IMR-90 (cell line): ENCODE results near the gene SAYSD1. TPM values are rescaled to one million over a fixed set of nuclear protein-coding genes. Genes with fewer than 3 reads are reported as not detected.

Source experiments
- ATAC-seq: fragments of 200-7000 bp; cut with Tn5 transposase; 2 replicates; pipeline ENCODE4 v1.9.1; 2020; ENCODE audit warnings: low read depth, mild to moderate bottlenecking, moderate library complexity
- BruUV-seq: library from RNA; stranded (reverse); fragments of 400-500 nt; replicated peaks from 2 replicates; lab custom pipeline; 2021; lab: Mats Ljungman, UMichigan
- CTCF ChIA-PET: fragments of 300-600 bp; formaldehyde crosslinking; extraction: SDS; loops from one replicate; lab custom pipeline; 2021; ENCODE audit warnings: antibody characterized with exemption; lab: Yijun Ruan, JAX
- POLR2A ChIA-PET: fragments of 300-600 bp; sonication (Branson Sonifier 250); formaldehyde crosslinking; loops from one replicate; lab custom pipeline; 2022; ENCODE audit warnings: antibody characterized with exemption; ENCODE audit not compliant: unreplicated experiment; lab: Charles Lee
- DNase-seq: peaks from one replicate; pipeline ENCODE4 v3.0.0; 2013
- H2AFZ ChIP-seq: replicated peaks from 2 replicates; pipeline ENCODE3; 2013; ENCODE audit warnings: low read length, mild to moderate bottlenecking; ENCODE audit not compliant: poor library complexity
- H2AK5ac ChIP-seq: 2 replicates; pipeline ENCODE4 v1.6.1; 2013; ENCODE audit warnings: low read depth, low read length, inconsistent platforms
- H2AK9ac ChIP-seq: replicated peaks from 2 replicates; pipeline ENCODE3; 2013; ENCODE audit warnings: mild to moderate bottlenecking, low read depth, low read length, moderate library complexity; ENCODE audit not compliant: poor library complexity
- H2BK120ac ChIP-seq: 2 replicates; pipeline ENCODE4 v1.6.1; 2013; ENCODE audit warnings: low read depth, low read length, inconsistent platforms
- H2BK15ac ChIP-seq: 3 replicates; pipeline ENCODE4 v1.6.1; 2013; ENCODE audit warnings: low read depth, low read length, inconsistent platforms
- H2BK20ac ChIP-seq: 2 replicates; pipeline ENCODE4 v1.6.1; 2013; ENCODE audit warnings: low read depth, mild to moderate bottlenecking, inconsistent platforms, low read length, moderate library complexity
- H2BK5ac ChIP-seq: 2 replicates; pipeline ENCODE4 v1.6.1; 2013; ENCODE audit warnings: mild to moderate bottlenecking, low read depth, low read length, inconsistent platforms; ENCODE audit not compliant: poor library complexity, severe bottlenecking
- H3K14ac ChIP-seq: replicated peaks from 2 replicates; pipeline ENCODE4 v1.6.1; 2013; ENCODE audit warnings: low read depth, low read length, inconsistent platforms
- H3K18ac ChIP-seq: 2 replicates; pipeline ENCODE4 v1.6.1; 2013; ENCODE audit warnings: low read depth, low read length, control low read depth
- H3K23ac ChIP-seq: 2 replicates; pipeline ENCODE4 v1.6.1; 2013; ENCODE audit warnings: low read depth, low read length, inconsistent platforms
- H3K27ac ChIP-seq: 2 replicates; pipeline ENCODE4 v1.5.1; 2013; ENCODE audit warnings: mild to moderate bottlenecking, control low read depth, low read length; ENCODE audit not compliant: insufficient read depth
- H3K27me3 ChIP-seq: 2 replicates; pipeline ENCODE4 v1.6.1; 2013; ENCODE audit warnings: low read length; ENCODE audit not compliant: control insufficient read depth, insufficient read depth
- H3K36me3 ChIP-seq: 2 replicates; pipeline ENCODE4 v1.6.1; 2013; ENCODE audit warnings: low read length, mixed read lengths; ENCODE audit not compliant: control insufficient read depth, insufficient read depth
- H3K4ac ChIP-seq: 2 replicates; pipeline ENCODE4 v1.6.1; 2013; ENCODE audit warnings: low read depth, low read length, inconsistent platforms
- H3K4me1 ChIP-seq: 2 replicates; pipeline ENCODE4 v1.6.1; 2013; ENCODE audit warnings: low read length, mixed read lengths; ENCODE audit not compliant: control insufficient read depth, insufficient read depth
- H3K4me2 ChIP-seq: 2 replicates; pipeline ENCODE4 v1.6.1; 2013; ENCODE audit warnings: low read depth, mild to moderate bottlenecking, control low read depth, low read length, moderate library complexity
- H3K4me3 ChIP-seq: 2 replicates; pipeline ENCODE4 v1.5.1; 2013; ENCODE audit warnings: low read depth, mild to moderate bottlenecking, control low read depth, low read length, moderate library complexity; ENCODE audit not compliant: insufficient read depth
- H3K56ac ChIP-seq: 2 replicates; pipeline ENCODE4 v1.6.1; 2013; ENCODE audit warnings: low read length, inconsistent platforms; ENCODE audit not compliant: insufficient read depth; ENCODE audit errors: extremely low read depth
- H3K79me1 ChIP-seq, 2 experiments: 2 replicates each; pipeline ENCODE4 v1.6.1; 2013; ENCODE audit warnings: low read length in 2 of 2, inconsistent platforms in 1 of 2, low read depth in 1 of 2
- H3K9ac ChIP-seq: 2 replicates; pipeline ENCODE4 v1.6.1; 2013; ENCODE audit warnings: low read depth, low read length, control low read depth
- H3K9me1 ChIP-seq: 2 replicates; pipeline ENCODE4 v1.6.1; 2013; ENCODE audit warnings: low read length, inconsistent platforms; ENCODE audit not compliant: insufficient read depth
- H3K9me3 ChIP-seq: 2 replicates; pipeline ENCODE4 v1.6.1; 2013; ENCODE audit warnings: low read length; ENCODE audit not compliant: control insufficient read depth, insufficient read depth
- H4K20me1 ChIP-seq: 2 replicates; pipeline ENCODE4 v1.6.1; 2013; ENCODE audit warnings: low read length, inconsistent platforms; ENCODE audit not compliant: insufficient read depth
- H4K5ac ChIP-seq: 2 replicates; pipeline ENCODE4 v1.6.1; 2013; ENCODE audit warnings: mild to moderate bottlenecking, low read depth, low read length, control low read depth
- H4K8ac ChIP-seq, 2 experiments: 2 replicates each; pipeline ENCODE4 v1.6.1; 2013; ENCODE audit warnings: low read depth in 2 of 2, low read length in 2 of 2, control low read depth in 1 of 2, inconsistent platforms in 1 of 2
- H4K91ac ChIP-seq: 2 replicates; pipeline ENCODE4 v1.6.1; 2013; ENCODE audit warnings: low read depth, low read length, inconsistent platforms; ENCODE audit not compliant: insufficient read depth
- BHLHE40 ChIP-seq: fragments of 150-350 bp; IDR thresholded peaks from 2 replicates; pipeline ENCODE4 v1.6.1; 2016; ENCODE audit warnings: mild to moderate bottlenecking, low read depth, low read length
- CEBPB ChIP-seq: IDR thresholded peaks from 2 replicates; pipeline ENCODE4 v1.6.1; 2012; ENCODE audit warnings: low read depth, low read length, improper control_type of control experiment
- CHD1 ChIP-seq: IDR thresholded peaks from 2 replicates; pipeline ENCODE4 v1.6.1; 2012; ENCODE audit warnings: low read depth, low read length, improper control_type of control experiment
- ELK1 ChIP-seq: fragments of 150-350 bp; IDR thresholded peaks from 2 replicates; pipeline ENCODE4 v1.6.1; 2016; ENCODE audit warnings: low read depth, mild to moderate bottlenecking, low read length, moderate library complexity, borderline replicate concordance
- FOS ChIP-seq: fragments of 150-350 bp; IDR thresholded peaks from 2 replicates; pipeline ENCODE4 v1.6.1; 2016; ENCODE audit warnings: low read depth, low read length
- MAFK ChIP-seq: IDR thresholded peaks from 2 replicates; pipeline ENCODE4 v1.6.1; 2012; ENCODE audit warnings: low read depth, low read length, improper control_type of control experiment
- MAZ ChIP-seq: IDR thresholded peaks from 2 replicates; pipeline ENCODE4 v1.6.1; 2012; ENCODE audit warnings: low read depth, mild to moderate bottlenecking, low read length, improper control_type of control experiment, moderate library complexity, borderline replicate concordance
- MXI1 ChIP-seq: IDR thresholded peaks from 2 replicates; pipeline ENCODE4 v1.6.1; 2012; ENCODE audit warnings: low read depth, mild to moderate bottlenecking, low read length, moderate library complexity, borderline replicate concordance
- NFE2L2 ChIP-seq: fragments of 150-350 bp; IDR thresholded peaks from 2 replicates; pipeline ENCODE4 v1.6.1; 2016; ENCODE audit warnings: low read depth, mild to moderate bottlenecking, low read length
- POLR2A ChIP-seq: IDR thresholded peaks from 2 replicates; pipeline ENCODE4 v1.6.1; 2012; ENCODE audit warnings: mild to moderate bottlenecking, low read depth, low read length
- RAD21 ChIP-seq: IDR thresholded peaks from 2 replicates; pipeline ENCODE4 v1.6.1; 2012; ENCODE audit warnings: low read length, improper control_type of control experiment
- RCOR1 ChIP-seq: IDR thresholded peaks from 2 replicates; pipeline ENCODE4 v1.6.1; 2012; ENCODE audit warnings: mild to moderate bottlenecking, low read length, improper control_type of control experiment; ENCODE audit not compliant: insufficient replicate concordance
- RFX5 ChIP-seq: IDR thresholded peaks from 2 replicates; pipeline ENCODE4 v1.8.0; 2012; ENCODE audit warnings: low read depth, mild to moderate bottlenecking, low read length, moderate library complexity
- SMC3 ChIP-seq: fragments of 150-350 bp; IDR thresholded peaks from 2 replicates; pipeline ENCODE4 v1.6.1; 2016; ENCODE audit warnings: low read depth, mild to moderate bottlenecking, antibody characterized with exemption, low read length, moderate library complexity
- WGBS, 2 experiments: methylation state at CpG; one replicate each; pipeline versions ENCODE4 v1.1.5 to v1.1.7; 2013; ENCODE audit warnings: missing lambda C conversion rate in 2 of 2; ENCODE audit not compliant: insufficient read length in 1 of 2; ENCODE audit errors: extremely low coverage in 2 of 2; 5-methylcytosine and 5-hydroxymethylcytosine counted together
- dilution Hi-C: fragments of 300-500 bp; cut with HindIII; formaldehyde crosslinking; loops from one replicate; pipeline ENCODE4 v1.14.3; 2018; ENCODE audit warnings: low sequenced_read_pairs; ENCODE audit not compliant: unreplicated experiment
- in situ Hi-C: fragments of 300-500 bp; cut with MboI; formaldehyde crosslinking; loops from 3 replicates; pipeline ENCODE4 v1.14.3; 2019; ENCODE audit warnings: low sequenced_read_pairs, inconsistent platforms, mixed read lengths
- intact Hi-C: fragments of 100-400 bp; cut with micrococcal nuclease; formaldehyde crosslinking; loops from 2 replicates; pipeline ENCODE4 v1.10.0; 2022
- polyA plus RNA-seq, 3 experiments: library from polyadenylated mRNA; depleted of rRNA; stranded (reverse); fragments of >200 nt; gene quantifications; 2 replicates each; pipeline ENCODE4 v1.2.3, GENCODE V29; 2012; ENCODE audit warnings: low replicate concordance in 1 of 3
- total RNA-seq: library from RNA; depleted of rRNA; stranded (reverse); fragments of >200 nt; gene quantifications from 2 replicates; pipeline ENCODE4 v1.2.3, GENCODE V29; 2012
- TF ChIP-seq, protein P1 (sequence below): fragments of 150-350 bp; IDR thresholded peaks from 2 replicates; pipeline ENCODE4 v1.6.1; 2017; ENCODE audit warnings: mild to moderate bottlenecking, antibody characterized with exemption, low read length, low read depth
- TF ChIP-seq, protein P2 (sequence below): conservative IDR thresholded peaks from 2 replicates; pipeline ENCODE4 v1.5.1; 2012; ENCODE audit warnings: mild to moderate bottlenecking, low read depth, low read length, improper control_type of control experiment

The SAYSD1 gene
- total and polyA plus RNA-seq, 2 of the 4 experiments (the other 2 are of a cell fraction): 5.7 to 5.9 TPM

- Histone ChIP-seq H3K4me3 (no peak overlapping the region), H2AFZ (no peak overlapping the region), H3K4me1 (no peaks in the 10 kb centered on the region), H3K79me1 (no peaks in the 10 kb centered on the region), H4K5ac (no peak overlapping the region), H3K14ac (no peak overlapping the region), H3K9me3 (no peaks in the 10 kb centered on the region), H2AK5ac (no peak overlapping the region), H3K56ac (no peak overlapping the region), H3K9ac (no peak overlapping the region), H3K36me3 (no peaks in the 10 kb centered on the region), H2BK120ac (no peak overlapping the region), H4K91ac (no peak overlapping the region), H3K23ac (no peak overlapping the region), H2BK5ac (no peak overlapping the region), H3K9me1 (no peaks in the 10 kb centered on the region), H3K18ac (no peak overlapping the region), H3K4ac (no peak overlapping the region), H2BK20ac (no peak overlapping the region), H4K8ac (no peak overlapping the region), H2AK9ac (no peak overlapping the region), H3K27ac (no peak overlapping the region), H4K20me1 (no peaks in the 10 kb centered on the region), H2BK15ac (no peak overlapping the region), H3K4me2 (no peak overlapping the region), H3K27me3 (no peaks in the 10 kb centered on the region; the same call in 1 of the 2 replicates)
- BruUV-seq: no TSS peak
- dilution Hi-C loops: no loop called here
- TF ChIP-seq RAD21 (no peak), MXI1 (no peak), RCOR1 (no peak), RFX5 (no peak), MAFK (no peak), CEBPB (no peak), ELK1 (no peak), MAZ (no peak), BHLHE40 (no peak), CHD1 (no peak), POLR2A (no peak), SMC3 (no peak), FOS (no peak), NFE2L2 (no peak)
- TF ChIP-seq, protein P1, sequence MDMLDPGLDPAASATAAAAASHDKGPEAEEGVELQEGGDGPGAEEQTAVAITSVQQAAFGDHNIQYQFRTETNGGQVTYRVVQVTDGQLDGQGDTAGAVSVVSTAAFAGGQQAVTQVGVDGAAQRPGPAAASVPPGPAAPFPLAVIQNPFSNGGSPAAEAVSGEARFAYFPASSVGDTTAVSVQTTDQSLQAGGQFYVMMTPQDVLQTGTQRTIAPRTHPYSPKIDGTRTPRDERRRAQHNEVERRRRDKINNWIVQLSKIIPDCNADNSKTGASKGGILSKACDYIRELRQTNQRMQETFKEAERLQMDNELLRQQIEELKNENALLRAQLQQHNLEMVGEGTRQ: no peak
- TF ChIP-seq, protein P2, sequence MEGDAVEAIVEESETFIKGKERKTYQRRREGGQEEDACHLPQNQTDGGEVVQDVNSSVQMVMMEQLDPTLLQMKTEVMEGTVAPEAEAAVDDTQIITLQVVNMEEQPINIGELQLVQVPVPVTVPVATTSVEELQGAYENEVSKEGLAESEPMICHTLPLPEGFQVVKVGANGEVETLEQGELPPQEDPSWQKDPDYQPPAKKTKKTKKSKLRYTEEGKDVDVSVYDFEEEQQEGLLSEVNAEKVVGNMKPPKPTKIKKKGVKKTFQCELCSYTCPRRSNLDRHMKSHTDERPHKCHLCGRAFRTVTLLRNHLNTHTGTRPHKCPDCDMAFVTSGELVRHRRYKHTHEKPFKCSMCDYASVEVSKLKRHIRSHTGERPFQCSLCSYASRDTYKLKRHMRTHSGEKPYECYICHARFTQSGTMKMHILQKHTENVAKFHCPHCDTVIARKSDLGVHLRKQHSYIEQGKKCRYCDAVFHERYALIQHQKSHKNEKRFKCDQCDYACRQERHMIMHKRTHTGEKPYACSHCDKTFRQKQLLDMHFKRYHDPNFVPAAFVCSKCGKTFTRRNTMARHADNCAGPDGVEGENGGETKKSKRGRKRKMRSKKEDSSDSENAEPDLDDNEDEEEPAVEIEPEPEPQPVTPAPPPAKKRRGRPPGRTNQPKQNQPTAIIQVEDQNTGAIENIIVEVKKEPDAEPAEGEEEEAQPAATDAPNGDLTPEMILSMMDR: no peak
- 60% methylated on average over 1 of the region's 9 CpGs; no CpG with 5 or more reads in 1 of the 2 experiments for WGBS, 2 experiments
- ATAC-seq: no peak
- intact Hi-C loops: no loop called here
- in situ Hi-C loops: no loop called here
- CTCF ChIA-PET: no interaction called here
- DNase-seq: no peak
- POLR2A ChIA-PET: no interaction called here
Observed at GRCh38 chr6:39072830-39073229, 42.2 kb downstream of the SAYSD1 start.
